Spleen (tissue), 11 donors: Measurements from ENCODE around the gene FAM180B. TPM values are rescaled to one million over a fixed set of nuclear protein-coding genes. Genes with fewer than 3 reads are reported as not detected.

Source experiments
- DNase-seq: peaks from one replicate; pipeline ENCODE4 v3.0.0-alpha.2; 2020
- H3K27ac ChIP-seq, 8 donors: fragments of 200-600 bp; sonication (generic) in 7 of 8; 1 replicate in 4 of 8; 2 replicates in 4 of 8; pipeline versions ENCODE4 v1.5.0 to v1.8.0; 2016 to 2021; ENCODE audit warnings: inconsistent platforms in 4 of 8, mild to moderate bottlenecking in 4 of 8, moderate library complexity in 1 of 8
- H3K27me3 ChIP-seq, 7 donors: fragments of 200-600 bp; sonication (generic) in 6 of 7; replicated peaks in 1 of 7; 1 replicate in 4 of 7; 2 replicates in 3 of 7; pipeline versions ENCODE4 v1.5.0 to v1.8.0; 2016 to 2021; ENCODE audit warnings: inconsistent platforms in 3 of 7, mild to moderate bottlenecking in 1 of 7
- H3K36me3 ChIP-seq, 6 donors: fragments of 200-600 bp; sonication (generic) in 5 of 6; 1 replicate in 4 of 6; 2 replicates in 2 of 6; pipeline versions ENCODE4 v1.5.0 to v1.8.0; 2016 to 2021; ENCODE audit warnings: inconsistent platforms in 2 of 6
- H3K4me1 ChIP-seq, 6 donors: fragments of 200-600 bp; sonication (generic) in 5 of 6; 1 replicate in 3 of 6; 2 replicates in 3 of 6; pipeline versions ENCODE4 v1.5.0 to v1.8.0; 2016 to 2021; ENCODE audit warnings: inconsistent platforms in 3 of 6
- H3K4me3 ChIP-seq, 8 donors: fragments of 200-600 bp; sonication (generic) in 7 of 8; 1 replicate in 4 of 8; 2 replicates in 4 of 8; pipeline versions ENCODE4 v1.5.0 to v1.8.0; 2016 to 2021; ENCODE audit warnings: inconsistent platforms in 4 of 8, mild to moderate bottlenecking in 4 of 8, moderate library complexity in 2 of 8
- H3K9me3 ChIP-seq, 8 donors: fragments of 200-600 bp; sonication (generic) in 7 of 8; 1 replicate in 4 of 8; 2 replicates in 4 of 8; pipeline versions ENCODE4 v1.5.0 to v1.8.0; 2016 to 2021; ENCODE audit warnings: inconsistent platforms in 4 of 8
- POLR2A ChIP-seq, 3 donors: fragments of 450-650 bp; IDR thresholded peaks; one replicate each; pipeline ENCODE4 v1.5.1; 2017; ENCODE audit warnings: antibody characterized with exemption in 3 of 3, mild to moderate bottlenecking in 1 of 3
- POLR2AphosphoS5 ChIP-seq, 3 donors: sonication (generic); formaldehyde crosslinking; IDR thresholded peaks; one replicate each; pipeline ENCODE4 v1.5.1; 2017; ENCODE audit warnings: antibody characterized with exemption in 3 of 3
- WGBS, 5 donors: extraction: QIAGEN DNeasy Blood & Tissue Kit in 3 of 5; methylation state at CpG; one replicate each; pipeline versions ENCODE4 v1.1.5 to v1.1.7; 2013 to 2018; 5-methylcytosine and 5-hydroxymethylcytosine counted together
- intact Hi-C: fragments of 100-400 bp; cut with DNase I; formaldehyde crosslinking; loops from one replicate; pipeline ENCODE4 v1.15.0; 2023; ENCODE audit warnings: low total_unique reads
- polyA plus RNA-seq, 3 donors: library from polyadenylated mRNA; stranded (reverse); fragments of 200-250 nt; gene quantifications; one replicate each; pipeline ENCODE4 v1.2.1, GENCODE V29; 2013
- total RNA-seq, 7 donors: library from RNA; depleted of rRNA in 3 of 7; stranded (reverse); fragments of >200 nt in 3 of 7; fragmentation: NEBNext Ultra II Directional in 4 of 7; extraction: Animal tissue kit (Norgen Biotek cat#: 25700) in 4 of 7; gene quantifications; one replicate each; pipeline versions ENCODE4 v1.1.0 to v1.2.1, GENCODE V29; 2016 to 2021
- TF ChIP-seq, protein P1 (sequence below), 11 experiments: fragments of 200-600 bp in 7 of 11; fragments of 450-650 bp in 4 of 11; sonication (generic) in 4 of 11; IDR thresholded peaks in 8 of 11; conservative IDR thresholded peaks in 3 of 11; 1 replicate in 7 of 11; 2 replicates in 4 of 11; pipeline versions ENCODE4 v1.4.0 to v1.8.0; 2016 to 2021; ENCODE audit warnings: antibody characterized with exemption in 11 of 11, inconsistent platforms in 4 of 11, mild to moderate bottlenecking in 1 of 11
- donor health status: healthy with polysubstance abuse.
- donor health status: DM: no; HTN: no; CAD: no; lungs with moderate emphysema.
- donor health status: DM: no; HTN: no; CAD: no.
- donor health status: Bipolar disorder and iron deficiency.
- donor health status: healthy.
- donor health status: DM: no; HTN: no; CAD: no.
- donor health status: DM: yes; HTN: yes; CAD: no.

Gene FAM180B
- total and polyA plus RNA-seq, 10 donors: 0.07 to 0.22 TPM; not detected in 8

DNA sequence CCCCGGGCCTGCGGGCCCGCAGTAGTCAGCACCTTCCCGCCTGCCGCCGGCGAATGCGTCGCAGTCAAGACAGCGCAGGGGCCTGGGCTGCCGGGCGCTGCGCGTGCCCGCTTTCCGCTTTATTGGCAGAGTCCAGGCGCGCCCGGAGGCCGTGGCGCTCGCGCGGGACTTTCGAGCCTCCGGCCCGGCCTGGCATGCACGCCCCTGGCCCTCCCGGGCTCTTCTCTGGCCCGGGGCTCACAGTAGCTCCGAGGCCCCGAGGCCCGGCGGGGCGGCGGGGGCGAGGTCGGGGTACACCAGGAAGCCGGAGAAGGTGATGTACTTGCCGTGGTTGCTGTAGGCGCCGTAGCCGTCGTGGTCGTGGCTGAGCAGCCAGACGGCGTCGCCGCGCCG, 3.1 kb downstream of the FAM180B start:
- Histone ChIP-seq H3K4me1 (peaks cover 0 to 43% (median 18%) of the 10 kb centered on the region in 6 donors), H3K4me3 (peak overlapping the region in 5 of 8 donors; percentile 8 to 58 (median 15)), H3K36me3 (peaks cover 0 to 20% (median 7%) of the 10 kb centered on the region in 6 donors), H3K27ac (peak overlapping the region in 1 of 8 donors; percentile 6), H3K27me3 (peaks cover 0 to 40% (median 21%) of the 10 kb centered on the region in 7 donors), H3K9me3 (no peaks in the 10 kb centered on the region)
- TF ChIP-seq, protein P1, sequence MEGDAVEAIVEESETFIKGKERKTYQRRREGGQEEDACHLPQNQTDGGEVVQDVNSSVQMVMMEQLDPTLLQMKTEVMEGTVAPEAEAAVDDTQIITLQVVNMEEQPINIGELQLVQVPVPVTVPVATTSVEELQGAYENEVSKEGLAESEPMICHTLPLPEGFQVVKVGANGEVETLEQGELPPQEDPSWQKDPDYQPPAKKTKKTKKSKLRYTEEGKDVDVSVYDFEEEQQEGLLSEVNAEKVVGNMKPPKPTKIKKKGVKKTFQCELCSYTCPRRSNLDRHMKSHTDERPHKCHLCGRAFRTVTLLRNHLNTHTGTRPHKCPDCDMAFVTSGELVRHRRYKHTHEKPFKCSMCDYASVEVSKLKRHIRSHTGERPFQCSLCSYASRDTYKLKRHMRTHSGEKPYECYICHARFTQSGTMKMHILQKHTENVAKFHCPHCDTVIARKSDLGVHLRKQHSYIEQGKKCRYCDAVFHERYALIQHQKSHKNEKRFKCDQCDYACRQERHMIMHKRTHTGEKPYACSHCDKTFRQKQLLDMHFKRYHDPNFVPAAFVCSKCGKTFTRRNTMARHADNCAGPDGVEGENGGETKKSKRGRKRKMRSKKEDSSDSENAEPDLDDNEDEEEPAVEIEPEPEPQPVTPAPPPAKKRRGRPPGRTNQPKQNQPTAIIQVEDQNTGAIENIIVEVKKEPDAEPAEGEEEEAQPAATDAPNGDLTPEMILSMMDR (IDR thresholded peaks at IDR 0.05 in 8 of 11, conservative IDR thresholded peaks at IDR 0.05 in 3 of 11): no peak
- no peak for TF ChIP-seq POLR2AphosphoS5 (IDR thresholded peaks at IDR 0.05)
- no peak for TF ChIP-seq POLR2A (IDR thresholded peaks at IDR 0.05)
- WGBS, 5 donors: 63 to 86% (median 81%) methylated on average over 21 to 51 of the region's 51 CpGs
- intact Hi-C loops: no loop called here
- no peak for DNase-seq

DNA sequence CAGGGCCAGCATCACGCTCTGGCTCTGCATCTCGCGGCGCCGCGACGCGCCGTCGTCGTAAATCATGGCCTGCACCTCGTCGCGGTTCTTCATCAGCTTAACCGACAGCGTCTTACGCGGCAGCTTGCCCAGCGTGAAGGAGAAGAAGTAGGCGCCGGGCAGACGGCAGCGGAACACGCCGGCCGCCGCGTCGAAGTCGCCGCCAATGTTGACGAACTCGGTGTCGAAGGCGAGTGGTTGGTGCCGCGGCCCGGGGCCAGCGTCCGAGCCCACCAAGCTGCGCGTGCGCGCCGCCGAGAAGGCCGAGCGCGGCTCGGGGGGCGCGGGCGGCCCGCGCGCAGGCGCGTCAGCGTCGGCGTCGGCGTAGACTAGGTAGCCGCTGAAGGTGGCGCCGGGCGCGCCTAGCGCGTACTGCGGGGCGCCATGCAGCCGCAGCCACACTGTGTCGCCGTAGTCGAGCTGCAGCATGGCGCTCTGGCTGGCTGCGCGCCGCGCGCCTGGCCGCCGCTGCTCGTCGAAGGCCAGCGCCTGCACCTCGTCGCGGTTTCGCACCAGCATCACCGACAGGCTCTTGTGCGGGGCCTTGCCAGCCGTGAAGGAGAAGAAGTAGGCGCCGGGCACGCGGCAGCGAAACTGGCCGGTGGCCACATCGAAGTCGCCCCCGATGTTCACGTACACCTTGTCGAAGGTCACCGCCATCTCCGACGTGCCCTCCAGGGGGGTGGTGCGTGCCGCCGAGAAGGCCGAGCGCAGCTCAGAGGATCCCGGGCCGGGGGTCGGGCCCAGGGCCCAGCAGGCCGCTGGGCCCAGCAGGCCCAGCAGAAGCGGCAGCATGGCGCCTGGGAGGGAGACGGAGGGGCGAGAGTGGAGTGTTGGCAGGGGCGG, 3.7 kb downstream of the FAM180B start:
- peaks cover 0 to 47% (median 25%) of the 10 kb centered on the region in 7 donors for H3K27me3 ChIP-seq
- intact Hi-C loops: no loop called here
- DNase-seq: peak; percentile 64
- TF ChIP-seq POLR2A (IDR thresholded peaks at IDR 0.05): no peak
- TF ChIP-seq, protein P1 (IDR thresholded peaks at IDR 0.05 in 8 of 11, conservative IDR thresholded peaks at IDR 0.05 in 3 of 11): no peak
- TF ChIP-seq POLR2AphosphoS5 (IDR thresholded peaks at IDR 0.05): peak in 1 of 3 donors; percentile 26
- peak overlapping the region in 1 of 8 donors; percentile 6 for H3K27ac ChIP-seq
- 79 to 94% (median 82%) methylated on average over 94 to 122 of the region's 122 CpGs for WGBS, 5 donors
- H3K36me3 ChIP-seq: peaks cover 0 to 13% (median under 1%) of the 10 kb centered on the region in 6 donors
- H3K4me3 ChIP-seq: peak overlapping the region in 5 of 8 donors; percentile 8 to 58 (median 15)
- H3K9me3 ChIP-seq: no peaks in the 10 kb centered on the region
- H3K4me1 ChIP-seq: peaks cover 0 to 46% (median 18%) of the 10 kb centered on the region in 6 donors

DNA sequence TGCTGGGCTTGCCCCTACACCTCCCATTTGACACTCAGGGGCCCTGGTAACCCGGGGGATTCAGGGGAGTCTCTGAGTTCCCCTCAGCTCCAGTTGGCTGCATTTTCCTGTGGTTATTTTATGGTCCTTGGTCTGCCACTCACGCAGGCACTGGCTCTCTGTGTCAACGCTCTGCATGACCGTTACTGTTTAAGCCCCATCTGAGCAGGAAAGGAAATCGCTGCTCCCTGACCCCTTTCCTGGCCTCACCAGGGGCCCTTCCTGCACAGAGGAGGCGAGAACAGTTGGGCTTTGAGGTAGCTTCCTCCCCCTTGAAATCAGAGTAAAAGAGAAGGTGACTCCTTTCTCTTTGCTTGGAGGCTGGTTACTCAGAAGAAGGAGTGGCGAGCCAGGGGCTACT, 5.3 kb downstream of the FAM180B start:
- H3K4me1 ChIP-seq: peaks cover 0 to 46% (median 18%) of the 10 kb centered on the region in 6 donors
- H3K27me3 ChIP-seq: peaks cover 0 to 56% (median 25%) of the 10 kb centered on the region in 7 donors
- peak; percentile 29 for DNase-seq
- WGBS, 5 donors: 15 to 27% (median 20%) methylated on average over 4 to 7 of the region's 7 CpGs
- H3K9me3 ChIP-seq: no peaks in the 10 kb centered on the region
- no peaks in the 10 kb centered on the region for H3K36me3 ChIP-seq
- no peak overlapping the region for H3K4me3 ChIP-seq
- intact Hi-C loops: no loop called here
- no peak overlapping the region for H3K27ac ChIP-seq
- TF ChIP-seq POLR2A (IDR thresholded peaks at IDR 0.05): no peak
- TF ChIP-seq, protein P1 (IDR thresholded peaks at IDR 0.05 in 8 of 11, conservative IDR thresholded peaks at IDR 0.05 in 3 of 11): no peak
- TF ChIP-seq POLR2AphosphoS5 (IDR thresholded peaks at IDR 0.05): no peak

DNA sequence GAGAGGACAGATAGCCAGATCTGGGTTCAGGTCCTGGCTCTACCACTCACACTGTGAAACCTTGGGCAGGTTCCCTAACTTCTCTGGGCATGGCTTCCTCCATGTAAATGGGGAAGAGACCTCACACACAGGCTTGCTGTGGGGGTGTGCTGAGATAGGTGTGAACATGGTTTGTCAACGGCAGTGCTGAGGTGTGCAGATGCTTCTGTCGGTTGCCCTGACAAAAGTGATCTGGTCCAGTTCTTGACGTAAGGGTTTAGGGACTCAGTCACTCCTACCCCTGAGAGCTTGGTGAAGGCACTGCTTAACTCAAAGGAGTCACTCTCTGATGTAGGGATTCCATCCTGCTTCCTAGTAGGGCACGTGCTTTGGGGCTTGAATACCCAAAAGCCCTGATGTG, 5.8 kb downstream of the FAM180B start:
- DNase-seq: peak; percentile 24
- H3K27me3 ChIP-seq: peaks cover 0 to 56% (median 25%) of the 10 kb centered on the region in 7 donors
- H3K4me1 ChIP-seq: peaks cover 0 to 45% (median 18%) of the 10 kb centered on the region in 6 donors
- intact Hi-C loops: no loop called here
- H3K4me3 ChIP-seq: no peak overlapping the region
- H3K9me3 ChIP-seq: no peaks in the 10 kb centered on the region
- 37 to 48% (median 41%) methylated on average over 4 of the region's 4 CpGs for WGBS, 5 donors
- H3K27ac ChIP-seq: no peak overlapping the region
- TF ChIP-seq POLR2AphosphoS5 (IDR thresholded peaks at IDR 0.05): no peak
- TF ChIP-seq, protein P1 (IDR thresholded peaks at IDR 0.05 in 8 of 11, conservative IDR thresholded peaks at IDR 0.05 in 3 of 11): no peak
- TF ChIP-seq POLR2A (IDR thresholded peaks at IDR 0.05): no peak
- H3K36me3 ChIP-seq: no peaks in the 10 kb centered on the region
